H9 (cell line): ENCODE measurements around the gene TBC1D5. TPM values are rescaled to one million over a fixed set of nuclear protein-coding genes. Genes with fewer than 3 reads are reported as not detected.

Experiments
- DNase-seq: peaks from one replicate; pipeline ENCODE4 v3.0.0-alpha.2; 2017
- H2AFZ ChIP-seq: one replicate; pipeline ENCODE4 v1.6.1; 2013; ENCODE audit warnings: mild to moderate bottlenecking, low read length, control low read depth, moderate library complexity
- H2AK5ac ChIP-seq: 2 replicates; pipeline ENCODE4 v1.6.1; 2013; ENCODE audit warnings: low read length, control low read depth, mixed read lengths; ENCODE audit not compliant: insufficient read length
- H2BK120ac ChIP-seq: one replicate; pipeline ENCODE4 v1.6.1; 2013; ENCODE audit warnings: low read depth, mild to moderate bottlenecking, low read length, control low read depth, inconsistent platforms; ENCODE audit not compliant: poor library complexity, severe bottlenecking
- H2BK12ac ChIP-seq: 2 replicates; pipeline ENCODE4 v1.6.1; 2013; ENCODE audit warnings: low read length, control low read depth, mixed read lengths, low read depth; ENCODE audit not compliant: insufficient read length
- H2BK15ac ChIP-seq: 2 replicates; pipeline ENCODE4 v1.6.1; 2013; ENCODE audit warnings: low read depth, low read length, control low read depth
- H2BK20ac ChIP-seq: one replicate; pipeline ENCODE4 v1.6.1; 2013; ENCODE audit warnings: low read depth, mild to moderate bottlenecking, low read length, control low read depth, inconsistent platforms; ENCODE audit not compliant: poor library complexity, severe bottlenecking
- H2BK5ac ChIP-seq: 2 replicates; pipeline ENCODE4 v1.6.1; 2013; ENCODE audit warnings: low read length, control low read depth, mixed read lengths; ENCODE audit not compliant: insufficient read length
- H3K14ac ChIP-seq: 2 replicates; pipeline ENCODE4 v1.6.1; 2013; ENCODE audit warnings: low read length, control low read depth; ENCODE audit not compliant: insufficient read depth
- H3K18ac ChIP-seq: 2 replicates; pipeline ENCODE4 v1.6.1; 2013; ENCODE audit warnings: low read depth, mild to moderate bottlenecking, mixed read lengths, low read length, control low read depth; ENCODE audit not compliant: insufficient read length
- H3K23ac ChIP-seq: 2 replicates; pipeline ENCODE4 v1.6.1; 2013; ENCODE audit warnings: low read length, control low read depth, mixed read lengths, low read depth; ENCODE audit not compliant: insufficient read length
- H3K23me2 ChIP-seq: 2 replicates; pipeline ENCODE4 v1.6.1; 2013; ENCODE audit warnings: low read depth, mild to moderate bottlenecking, mixed read lengths, low read length, control low read depth; ENCODE audit not compliant: insufficient read length, poor library complexity, severe bottlenecking
- H3K27ac ChIP-seq: 2 replicates; pipeline ENCODE4 v1.5.1; 2013; ENCODE audit warnings: low read length, control low read depth, mixed read lengths, low read depth; ENCODE audit not compliant: insufficient read length
- H3K27me3 ChIP-seq: 2 replicates; pipeline ENCODE4 v1.6.1; 2013; ENCODE audit warnings: low read length, control low read depth, inconsistent platforms; ENCODE audit not compliant: insufficient read depth
- H3K4ac ChIP-seq: 2 replicates; pipeline ENCODE4 v1.6.1; 2013; ENCODE audit warnings: low read depth, mild to moderate bottlenecking, control low read depth, inconsistent platforms, low read length, moderate library complexity
- H3K4me1 ChIP-seq: 2 replicates; pipeline ENCODE4 v1.6.1; 2013; ENCODE audit warnings: low read length, control low read depth, inconsistent platforms; ENCODE audit not compliant: insufficient read depth
- H3K4me2 ChIP-seq: 2 replicates; pipeline ENCODE4 v1.6.1; 2013; ENCODE audit warnings: low read length, control low read depth, mixed read lengths; ENCODE audit not compliant: insufficient read length, insufficient read depth
- H3K56ac ChIP-seq: 2 replicates; pipeline ENCODE4 v1.6.1; 2013; ENCODE audit warnings: low read depth, mild to moderate bottlenecking, mixed read lengths, low read length, control low read depth; ENCODE audit not compliant: insufficient read length
- H3K79me1 ChIP-seq: 2 replicates; pipeline ENCODE4 v1.6.1; 2013; ENCODE audit warnings: low read depth, mild to moderate bottlenecking, moderate library complexity, low read length, control low read depth, inconsistent platforms; ENCODE audit not compliant: insufficient read depth, poor library complexity, severe bottlenecking
- H3K79me2 ChIP-seq: 2 replicates; pipeline ENCODE4 v1.6.1; 2013; ENCODE audit warnings: low read length, control low read depth, inconsistent platforms; ENCODE audit not compliant: insufficient read depth
- H3K9ac ChIP-seq: 2 replicates; pipeline ENCODE4 v1.6.1; 2013; ENCODE audit warnings: low read length, control low read depth, mixed read lengths; ENCODE audit not compliant: insufficient read length; ENCODE audit errors: extremely low read depth
- H3K9me3 ChIP-seq: one replicate; pipeline ENCODE4 v1.6.1; 2013; ENCODE audit warnings: low read depth, low read length, inconsistent platforms; ENCODE audit not compliant: control insufficient read depth
- H3T11ph ChIP-seq: one replicate; pipeline ENCODE4 v1.6.1; 2013; ENCODE audit warnings: mild to moderate bottlenecking, low read length, control low read depth, inconsistent platforms
- H4K20me1 ChIP-seq: one replicate; pipeline ENCODE4 v1.6.1; 2013; ENCODE audit not compliant: control insufficient read depth, insufficient read length, insufficient read depth
- H4K5ac ChIP-seq: 2 replicates; pipeline ENCODE4 v1.6.1; 2013; ENCODE audit warnings: low read depth, mild to moderate bottlenecking, mixed read lengths, low read length, control low read depth; ENCODE audit not compliant: insufficient read length
- H4K8ac ChIP-seq: replicated peaks from 2 replicates; pipeline ENCODE4 v1.6.1; 2013; ENCODE audit warnings: low read length, control low read depth, mixed read lengths, low read depth; ENCODE audit not compliant: insufficient read length
- H4K91ac ChIP-seq: 2 replicates; pipeline ENCODE4 v1.6.1; 2013; ENCODE audit warnings: low read depth, mild to moderate bottlenecking, moderate library complexity, mixed read lengths, low read length, control low read depth; ENCODE audit not compliant: insufficient read length
- H3K27ac Mint-ChIP-seq, 3 experiments: 2 replicates in 2 of 3; 3 replicates in 1 of 3; pipeline ENCODE4 v1.8.0; 2020 to 2021; ENCODE audit warnings: mixed read lengths in 3 of 3, mild to moderate bottlenecking in 1 of 3, moderate library complexity in 1 of 3
- H3K27me3 Mint-ChIP-seq: 2 replicates; pipeline ENCODE4 v1.8.0; 2021; ENCODE audit warnings: low read depth, mild to moderate bottlenecking, moderate library complexity, mixed read lengths
- H3K36me3 Mint-ChIP-seq, 3 experiments: 2 replicates in 2 of 3; 3 replicates in 1 of 3; pipeline ENCODE4 v1.8.0; 2020 to 2021; ENCODE audit warnings: low read depth in 3 of 3, mixed read lengths in 3 of 3; ENCODE audit not compliant: insufficient read depth in 1 of 3
- H3K4me1 Mint-ChIP-seq, 2 experiments: 2 replicates each; pipeline ENCODE4 v1.8.0; 2020; ENCODE audit warnings: mixed read lengths in 2 of 2
- H3K4me3 Mint-ChIP-seq, 2 experiments: 2 replicates in 1 of 2; 3 replicates in 1 of 2; pipeline ENCODE4 v1.8.0; 2020 to 2021; ENCODE audit warnings: mild to moderate bottlenecking in 2 of 2, mixed read lengths in 2 of 2, moderate library complexity in 1 of 2
- H3K9me3 Mint-ChIP-seq, 2 experiments: 2 replicates in 1 of 2; 3 replicates in 1 of 2; pipeline ENCODE4 v1.8.0; 2020; ENCODE audit warnings: mild to moderate bottlenecking in 2 of 2, mixed read lengths in 2 of 2, moderate library complexity in 1 of 2
- WGBS: extraction: QIAGEN DNeasy Blood & Tissue Kit; methylation state at CpG from one replicate; pipeline ENCODE4 v1.1.7; 2013; ENCODE audit warnings: missing lambda C conversion rate, low lambda C conversion rate, mixed read lengths; ENCODE audit not compliant: insufficient read length; ENCODE audit errors: extremely low coverage; 5-methylcytosine and 5-hydroxymethylcytosine counted together
- total RNA-seq: library from RNA; stranded (reverse); gene quantifications from 2 replicates; pipeline ENCODE4 v1.2.1, GENCODE V29; 2021
- TF ChIP-seq, protein P1 (sequence below): fragments of 200-600 bp; sonication (generic); conservative IDR thresholded peaks from 3 replicates; pipeline ENCODE4 v1.8.0; 2021; ENCODE audit warnings: antibody characterized with exemption, mild to moderate bottlenecking

The TBC1D5 gene
- total RNA-seq, 1 experiment from 2014 or later, result 25.0 TPM

DNA sequence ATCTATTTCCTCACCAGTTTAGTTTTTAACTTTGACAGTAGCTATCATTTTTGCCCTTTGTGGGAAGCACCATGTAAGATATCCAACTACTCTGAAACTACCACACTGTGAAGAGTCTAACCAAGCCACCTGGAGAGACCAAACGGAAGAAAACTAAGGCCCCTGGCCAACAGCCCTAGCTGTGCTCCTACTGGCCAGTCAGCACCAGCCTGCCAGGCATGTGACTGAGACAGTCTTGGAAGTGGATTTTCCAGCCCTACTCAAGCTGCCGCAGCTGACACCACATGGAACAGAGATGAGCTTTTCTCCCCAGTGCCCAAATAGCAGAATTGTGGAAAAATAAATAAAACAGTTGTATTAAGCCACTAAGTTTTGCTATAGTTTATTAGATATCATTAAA lies 2.9 kb upstream of the TBC1D5 start:
- H3K9ac ChIP-seq, result no peak overlapping the region
- no peak overlapping the region for H2BK20ac ChIP-seq
- no peak overlapping the region for H4K5ac ChIP-seq
- no peak overlapping the region for H3K56ac ChIP-seq
- H2BK120ac ChIP-seq, result no peak overlapping the region
- no peaks in the 10 kb centered on the region for H3K9me3 ChIP-seq
- no peaks in the 10 kb centered on the region for H3K9me3 Mint-ChIP-seq
- TF ChIP-seq, protein P1, sequence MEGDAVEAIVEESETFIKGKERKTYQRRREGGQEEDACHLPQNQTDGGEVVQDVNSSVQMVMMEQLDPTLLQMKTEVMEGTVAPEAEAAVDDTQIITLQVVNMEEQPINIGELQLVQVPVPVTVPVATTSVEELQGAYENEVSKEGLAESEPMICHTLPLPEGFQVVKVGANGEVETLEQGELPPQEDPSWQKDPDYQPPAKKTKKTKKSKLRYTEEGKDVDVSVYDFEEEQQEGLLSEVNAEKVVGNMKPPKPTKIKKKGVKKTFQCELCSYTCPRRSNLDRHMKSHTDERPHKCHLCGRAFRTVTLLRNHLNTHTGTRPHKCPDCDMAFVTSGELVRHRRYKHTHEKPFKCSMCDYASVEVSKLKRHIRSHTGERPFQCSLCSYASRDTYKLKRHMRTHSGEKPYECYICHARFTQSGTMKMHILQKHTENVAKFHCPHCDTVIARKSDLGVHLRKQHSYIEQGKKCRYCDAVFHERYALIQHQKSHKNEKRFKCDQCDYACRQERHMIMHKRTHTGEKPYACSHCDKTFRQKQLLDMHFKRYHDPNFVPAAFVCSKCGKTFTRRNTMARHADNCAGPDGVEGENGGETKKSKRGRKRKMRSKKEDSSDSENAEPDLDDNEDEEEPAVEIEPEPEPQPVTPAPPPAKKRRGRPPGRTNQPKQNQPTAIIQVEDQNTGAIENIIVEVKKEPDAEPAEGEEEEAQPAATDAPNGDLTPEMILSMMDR, result no peak
- H4K91ac ChIP-seq, result no peak overlapping the region
- DNase-seq, result no peak
- H3K27ac Mint-ChIP-seq, result no peak overlapping the region
- no CpG with 5 or more reads among the region's 2 CpGs for WGBS
- no peaks in the 10 kb centered on the region; the same call in 1 of the 2 replicates for H3K79me2 ChIP-seq
- no peak overlapping the region for H3T11ph ChIP-seq
- no peak overlapping the region for H3K4ac ChIP-seq
- H3K14ac ChIP-seq, result no peak overlapping the region
- no peaks in the 10 kb centered on the region for H3K36me3 Mint-ChIP-seq
- no peak overlapping the region for H2AFZ ChIP-seq
- no peak overlapping the region for H2BK12ac ChIP-seq
- H3K27ac ChIP-seq, result no peak overlapping the region
- no peak overlapping the region for H3K23ac ChIP-seq
- no peak overlapping the region for H2BK15ac ChIP-seq
- no peak overlapping the region for H2AK5ac ChIP-seq
- no peaks in the 10 kb centered on the region for H3K27me3 ChIP-seq
- H3K4me1 Mint-ChIP-seq, result peaks cover 23 to 27% of the 10 kb centered on the region in 2 experiments
- H3K4me1 ChIP-seq, result peaks cover 4% of the 10 kb centered on the region
- no peaks in the 10 kb centered on the region for H3K79me1 ChIP-seq
- no peak overlapping the region for H3K18ac ChIP-seq
- H4K20me1 ChIP-seq, result no peaks in the 10 kb centered on the region
- H3K23me2 ChIP-seq, result peaks cover 4% of the 10 kb centered on the region
- no peaks in the 10 kb centered on the region for H3K27me3 Mint-ChIP-seq
- no peak overlapping the region for H3K4me3 Mint-ChIP-seq
- no peak overlapping the region for H4K8ac ChIP-seq
- no peak overlapping the region for H2BK5ac ChIP-seq
- H3K4me2 ChIP-seq, result no peak overlapping the region
